NOMO-1 treated with DMSO at 0.1 percent for 48 hours (cell line): ENCODE measurements around the gene SLC2A4RG.

Experiments
- DNase-seq: peaks from one replicate; lab custom pipeline; 2025; ENCODE audit not compliant: unreplicated experiment; lab: John Stamatoyannopoulos, UW

SLC2A4RG gene

DNA sequence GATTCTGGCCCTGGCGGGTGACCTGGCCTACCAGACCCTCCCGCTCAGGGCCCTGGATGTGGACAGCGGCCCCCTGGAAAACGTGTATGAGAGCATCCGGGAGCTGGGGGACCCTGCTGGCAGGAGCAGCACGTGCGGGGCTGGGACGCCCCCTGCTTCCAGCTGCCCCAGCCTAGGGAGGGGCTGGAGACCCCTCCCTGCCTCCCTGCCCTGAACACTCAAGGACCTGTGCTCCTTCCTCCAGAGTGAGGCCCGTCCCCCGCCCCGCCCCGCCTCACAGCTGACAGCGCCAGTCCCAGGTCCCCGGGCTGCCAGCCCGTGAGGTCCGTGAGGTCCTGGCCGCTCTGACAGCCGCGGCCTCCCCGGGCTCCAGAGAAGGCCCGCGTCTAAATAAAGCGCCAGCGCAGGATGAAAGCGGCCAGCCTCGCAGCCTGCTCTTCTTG is 868 bp upstream of the SLC2A4RG start:
- peak; percentile 11 for DNase-seq

DNA sequence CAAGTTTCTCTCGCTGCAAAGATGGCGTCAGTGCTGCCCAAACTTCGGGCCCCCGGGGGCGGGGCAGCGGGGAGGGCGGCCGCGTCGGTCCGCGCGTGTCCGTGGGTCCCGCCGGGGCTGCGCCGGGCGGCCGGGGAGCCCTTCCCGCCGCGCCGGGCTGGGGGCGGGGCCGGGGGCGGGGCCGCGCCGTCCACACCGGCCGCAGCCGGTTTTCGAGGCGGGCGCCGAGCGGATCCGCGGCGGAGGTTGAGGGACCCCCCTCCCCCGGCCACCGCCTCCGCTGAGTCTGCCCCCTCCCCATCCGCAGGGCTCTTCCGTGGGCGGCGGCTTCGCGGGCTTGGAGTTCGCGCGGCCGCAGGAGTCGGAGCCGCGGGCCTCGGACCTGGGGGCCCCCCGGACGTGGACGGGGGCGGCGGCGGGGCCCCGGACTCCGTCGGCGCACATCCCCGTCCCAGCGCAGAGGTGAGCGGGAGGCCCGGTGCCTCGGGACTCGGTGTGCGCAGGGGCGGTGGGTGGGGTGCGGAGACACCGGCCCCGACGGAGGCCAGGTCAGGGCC is 572 bp downstream of the SLC2A4RG start:
- DNase-seq, result peak; percentile 18

DNA sequence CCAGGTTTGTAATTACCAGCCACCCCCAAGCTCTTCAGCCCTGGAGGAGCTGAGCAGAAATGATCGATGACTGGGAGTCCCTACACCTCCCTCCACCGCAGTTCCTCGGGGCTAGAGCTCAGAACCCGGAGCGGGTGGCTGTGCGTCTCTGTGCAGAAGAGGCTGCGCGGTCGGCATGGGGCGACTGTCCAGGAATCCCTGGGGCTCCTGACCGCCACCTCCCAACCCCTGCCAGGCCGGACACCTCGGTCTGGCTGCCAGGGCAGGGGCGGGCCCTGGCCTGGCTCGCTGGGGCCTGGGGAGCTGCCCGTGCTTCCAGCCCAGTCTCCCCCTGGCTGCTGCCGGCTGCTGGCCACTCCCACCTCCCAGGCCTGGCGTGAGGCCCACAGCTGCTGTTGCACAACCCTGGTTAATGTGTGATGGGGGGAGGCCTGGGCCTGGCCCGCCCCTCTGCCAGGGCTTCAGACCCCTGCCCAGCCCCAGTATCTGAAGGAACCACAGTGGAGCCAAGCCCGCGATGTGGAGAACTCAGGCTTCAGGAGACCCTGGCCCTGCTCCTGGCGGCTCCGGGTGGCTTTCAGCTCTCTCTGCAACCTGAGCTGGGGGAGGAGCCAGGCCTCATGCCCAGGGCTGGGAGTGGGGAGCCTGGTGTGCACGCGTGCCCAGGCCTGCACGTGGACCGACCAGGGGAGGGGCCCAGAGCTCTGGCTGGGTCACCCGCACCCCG is 1.2 kb downstream of the SLC2A4RG start:
- DNase-seq, result peak; percentile 77

DNA sequence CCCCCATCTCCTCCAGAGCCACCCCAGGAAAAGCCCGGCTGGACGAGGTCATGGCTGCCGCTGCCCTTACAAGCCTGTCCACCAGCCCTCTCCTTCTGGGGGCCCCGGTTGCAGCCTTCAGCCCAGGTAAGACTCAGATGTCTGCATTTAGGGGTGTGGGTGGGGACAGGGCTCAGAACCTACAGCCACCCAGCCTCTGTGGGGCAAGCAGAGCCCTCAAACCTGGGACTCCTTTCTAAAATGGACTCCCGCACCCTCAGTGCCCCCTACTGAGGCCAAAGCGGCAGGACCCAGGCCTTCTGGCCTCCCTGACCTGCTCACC is 1.7 kb downstream of the SLC2A4RG start:
- DNase-seq, result no peak

DNA sequence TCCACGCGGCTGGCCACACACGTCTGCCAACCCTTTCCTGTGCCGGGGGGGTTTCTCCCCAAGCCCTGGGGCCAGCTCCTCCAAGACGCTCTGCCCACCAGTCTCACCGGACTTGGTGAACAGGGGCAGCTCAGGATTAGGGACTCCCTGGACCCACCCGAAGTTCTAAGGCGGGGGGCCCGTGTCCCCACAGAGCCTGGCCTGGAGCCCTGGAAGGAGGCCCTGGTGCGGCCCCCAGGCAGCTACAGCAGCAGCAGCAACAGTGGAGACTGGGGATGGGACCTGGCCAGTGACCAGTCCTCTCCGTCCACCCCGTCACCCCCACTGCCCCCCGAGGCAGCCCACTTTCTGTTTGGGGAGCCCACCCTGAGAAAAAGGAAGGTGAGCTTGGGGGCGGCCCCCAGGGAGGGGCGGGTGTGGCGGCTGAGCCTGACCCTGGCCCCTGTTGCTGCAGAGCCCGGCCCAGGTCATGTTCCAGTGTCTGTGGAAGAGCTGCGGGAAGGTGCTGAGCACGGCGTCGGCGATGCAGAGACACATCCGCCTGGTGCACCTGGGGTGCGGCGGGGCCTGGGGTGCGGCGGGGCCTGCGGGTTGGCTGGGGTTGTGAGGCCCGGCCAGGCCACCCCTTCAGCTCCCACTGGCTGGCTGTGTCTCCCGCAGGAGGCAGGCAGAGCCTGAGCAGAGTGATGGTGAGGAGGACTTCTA is 2.3 kb downstream of the SLC2A4RG start:
- no peak for DNase-seq

DNA sequence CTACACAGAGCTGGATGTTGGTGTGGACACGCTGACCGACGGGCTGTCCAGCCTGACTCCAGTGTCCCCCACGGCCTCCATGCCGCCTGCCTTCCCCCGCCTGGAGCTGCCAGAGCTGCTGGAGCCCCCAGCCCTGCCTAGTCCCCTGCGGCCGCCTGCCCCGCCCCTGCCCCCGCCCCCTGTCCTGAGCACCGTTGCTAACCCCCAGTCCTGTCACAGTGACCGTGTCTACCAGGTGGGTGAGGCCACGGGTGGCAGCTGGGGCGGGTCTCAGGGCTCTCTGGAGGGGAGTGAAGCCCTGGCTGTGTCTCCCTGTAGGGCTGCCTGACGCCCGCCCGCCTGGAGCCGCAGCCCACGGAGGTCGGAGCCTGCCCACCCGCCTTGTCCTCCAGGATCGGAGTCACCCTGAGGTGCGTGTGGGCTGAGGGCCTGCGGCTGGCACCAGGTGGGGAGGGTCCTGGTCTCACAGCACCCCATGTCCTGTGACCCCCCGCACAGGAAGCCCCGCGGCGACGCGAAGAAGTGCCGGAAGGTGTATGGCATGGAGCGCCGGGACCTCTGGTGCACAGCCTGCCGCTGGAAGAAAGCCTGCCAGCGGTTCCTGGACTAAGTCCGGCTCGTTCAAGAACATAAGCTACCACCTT is 2.9 kb downstream of the SLC2A4RG start:
- DNase-seq, result no peak

DNA sequence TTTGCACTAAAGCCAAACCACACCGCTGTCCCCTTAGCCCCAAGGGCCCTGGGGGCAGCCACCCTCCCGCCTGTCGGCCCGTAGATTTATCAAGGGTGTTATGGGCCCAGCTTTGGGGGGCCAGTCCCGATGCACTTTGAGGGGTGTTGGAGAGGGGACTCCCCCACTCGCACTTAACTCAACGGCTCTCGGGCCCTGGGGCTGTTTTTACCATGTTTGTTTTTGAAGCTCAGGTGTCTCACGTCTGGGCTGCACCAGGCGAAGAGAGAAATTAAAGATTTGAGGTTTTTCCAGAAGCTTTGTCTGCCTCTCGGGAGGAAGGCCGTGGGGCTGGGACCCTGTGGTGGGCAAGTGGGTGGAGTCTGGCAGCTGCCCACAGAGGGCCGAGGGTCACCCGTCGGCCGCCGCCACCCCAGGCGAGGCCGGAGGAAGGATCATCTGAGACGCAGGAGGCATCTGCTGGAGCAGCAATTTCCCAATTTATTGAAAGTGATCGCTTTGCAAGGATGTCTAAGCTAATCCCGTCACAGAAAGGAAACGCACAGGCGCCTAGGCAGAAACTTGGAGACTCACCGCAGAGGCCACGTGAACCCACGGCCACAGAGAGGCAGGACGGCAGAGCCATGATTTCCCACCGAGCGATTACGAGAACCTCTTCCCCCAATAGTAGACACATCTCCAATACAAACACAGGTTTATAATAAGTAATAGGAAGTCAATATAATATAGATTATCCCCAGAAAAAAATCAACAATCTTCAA is 3.8 kb downstream of the SLC2A4RG start:
- no peak for DNase-seq

DNA sequence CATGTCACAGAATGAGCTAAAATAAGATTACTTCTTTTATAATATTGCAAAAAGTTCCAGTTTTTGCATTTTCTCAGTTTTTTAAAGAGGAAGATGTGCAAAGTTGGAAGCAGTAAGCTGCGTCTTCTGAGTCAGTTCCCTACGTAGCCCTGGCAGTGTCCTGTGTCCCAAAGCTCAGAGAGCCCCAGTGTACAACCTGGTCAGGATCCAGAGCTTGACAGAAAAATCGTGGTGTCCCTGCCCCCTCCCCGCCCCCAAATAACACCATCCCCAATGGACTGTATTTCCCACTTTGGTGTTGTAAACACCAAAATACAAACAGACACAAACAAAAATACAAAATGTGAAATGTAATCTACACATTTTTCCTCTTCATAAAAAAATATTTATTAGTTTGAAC is 4.6 kb downstream of the SLC2A4RG start:
- DNase-seq, result no peak

DNA sequence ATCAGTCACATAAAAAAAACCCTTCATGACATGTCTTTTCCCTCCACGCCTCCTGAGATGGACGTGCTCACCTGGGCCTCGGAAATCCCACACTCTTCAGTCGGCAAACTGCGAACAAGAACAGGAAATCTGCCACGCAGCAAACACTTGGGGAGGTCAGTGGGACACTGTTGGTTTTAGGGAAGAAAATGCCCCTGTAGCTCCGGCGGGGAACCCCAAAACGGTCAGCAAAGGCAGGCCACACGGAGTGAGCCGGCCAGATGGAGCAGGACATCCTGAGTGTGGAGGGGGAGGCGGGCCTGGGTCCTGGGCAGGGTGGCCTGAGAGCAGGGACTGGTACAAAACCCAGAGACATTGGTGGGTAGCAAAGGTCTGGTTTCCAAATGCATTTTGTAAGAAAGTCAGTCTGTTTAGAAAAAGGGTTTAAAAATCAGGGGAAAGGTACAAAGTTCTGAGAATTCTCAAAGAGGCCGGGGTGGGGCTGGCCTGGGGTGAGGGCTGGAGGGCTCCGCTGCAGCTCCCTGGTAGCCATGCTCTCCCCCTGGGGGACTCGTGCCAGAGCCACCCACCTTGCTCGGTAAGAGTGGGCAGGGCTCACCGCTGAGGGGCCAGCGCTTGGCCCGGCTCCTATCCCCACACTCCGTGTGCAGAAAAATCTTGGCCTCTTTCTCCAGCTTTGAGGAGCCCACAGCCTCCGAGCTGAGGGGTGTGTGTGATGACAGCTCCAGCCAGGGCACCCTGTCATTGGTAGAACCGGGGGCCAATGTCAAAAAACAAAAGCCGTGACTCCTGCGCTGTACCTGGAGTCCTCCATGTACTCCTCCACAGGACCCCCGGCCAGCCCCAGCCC is 5.2 kb downstream of the SLC2A4RG start:
- no peak for DNase-seq

DNA sequence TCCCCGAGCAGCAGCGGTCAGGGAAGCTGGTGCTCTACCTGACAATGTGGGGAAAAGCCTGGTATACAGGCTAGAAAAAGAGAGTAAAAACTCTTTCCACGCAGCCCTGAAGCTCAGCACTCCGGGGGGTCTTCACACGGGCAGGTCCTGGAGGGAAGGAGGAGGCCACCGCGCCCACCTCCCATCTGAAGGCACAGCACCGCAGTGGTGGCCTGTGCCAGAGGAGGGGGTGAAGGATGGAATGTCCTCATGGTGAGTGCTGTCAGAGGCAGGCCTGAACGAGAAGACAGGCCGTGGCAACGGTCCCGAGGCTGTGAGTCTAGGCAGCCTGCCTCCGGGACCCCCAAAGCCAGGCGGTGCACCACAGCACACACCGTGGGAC is 5.8 kb downstream of the SLC2A4RG start:
- DNase-seq, result no peak

DNA sequence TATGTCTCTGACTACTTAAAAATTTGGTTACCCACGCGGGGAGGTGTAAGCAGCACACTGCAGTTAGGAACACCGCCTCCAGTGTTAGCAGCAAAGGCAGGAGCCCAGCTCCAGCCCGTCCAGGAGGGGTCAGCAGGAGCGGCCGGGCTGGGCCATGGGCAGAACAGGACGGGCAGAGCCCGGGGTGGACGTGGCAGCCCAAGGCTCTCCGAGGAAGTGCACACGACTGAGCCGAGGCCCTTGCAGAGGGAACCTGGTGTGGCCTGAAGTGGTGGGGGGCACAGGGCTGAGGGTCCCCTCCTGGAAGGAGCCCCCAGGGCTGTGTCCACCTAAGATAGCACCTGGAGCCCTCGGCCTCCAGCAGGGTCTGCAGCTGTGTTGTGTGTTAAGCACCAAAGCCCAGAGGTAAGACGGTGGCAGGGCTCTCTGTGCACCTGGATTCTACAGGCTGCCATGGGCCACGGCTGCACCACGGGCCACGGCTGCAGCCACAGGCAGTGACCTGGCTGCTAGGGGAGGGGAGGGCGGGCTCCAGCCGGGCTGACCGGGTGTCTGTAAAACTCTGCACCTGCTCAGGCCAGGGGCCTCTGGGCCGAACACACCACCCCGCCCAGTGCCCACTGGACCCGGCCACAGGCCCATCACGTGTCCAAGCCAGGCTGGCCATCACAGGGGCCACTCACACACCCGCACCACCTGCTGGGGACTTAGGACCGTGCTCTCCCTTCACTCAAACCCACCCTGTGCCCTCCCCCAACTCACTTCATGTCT is 6.6 kb downstream of the SLC2A4RG start:
- no peak for DNase-seq

DNA sequence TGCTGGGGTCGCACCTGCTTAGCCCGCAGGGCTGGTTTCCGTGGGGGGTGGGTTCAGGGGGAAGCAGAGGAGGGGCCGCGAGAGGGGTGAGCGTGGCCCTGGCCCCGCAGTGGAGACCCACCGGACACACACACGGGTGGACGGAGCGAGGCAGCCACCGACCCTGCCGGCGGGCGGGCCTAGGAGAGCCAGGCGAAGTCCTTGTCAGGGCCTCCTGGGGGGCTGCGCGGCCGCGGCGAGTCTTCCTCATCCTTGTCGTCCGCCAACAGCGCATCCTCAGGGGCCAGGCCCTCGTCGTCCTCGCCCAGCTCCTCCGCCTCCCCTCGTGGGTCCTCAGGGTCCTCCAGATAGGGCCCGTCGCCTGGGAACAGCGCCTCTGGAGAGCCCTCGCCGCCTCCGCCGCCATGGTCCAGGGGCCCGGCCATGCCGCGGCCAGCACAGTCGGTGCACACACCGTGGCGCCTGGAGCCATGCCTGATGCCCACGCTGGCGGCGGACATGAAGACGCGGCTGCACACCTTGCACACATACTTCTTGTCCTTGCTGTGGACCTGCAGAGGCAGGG is 7.3 kb downstream of the SLC2A4RG start:
- no peak for DNase-seq

DNA sequence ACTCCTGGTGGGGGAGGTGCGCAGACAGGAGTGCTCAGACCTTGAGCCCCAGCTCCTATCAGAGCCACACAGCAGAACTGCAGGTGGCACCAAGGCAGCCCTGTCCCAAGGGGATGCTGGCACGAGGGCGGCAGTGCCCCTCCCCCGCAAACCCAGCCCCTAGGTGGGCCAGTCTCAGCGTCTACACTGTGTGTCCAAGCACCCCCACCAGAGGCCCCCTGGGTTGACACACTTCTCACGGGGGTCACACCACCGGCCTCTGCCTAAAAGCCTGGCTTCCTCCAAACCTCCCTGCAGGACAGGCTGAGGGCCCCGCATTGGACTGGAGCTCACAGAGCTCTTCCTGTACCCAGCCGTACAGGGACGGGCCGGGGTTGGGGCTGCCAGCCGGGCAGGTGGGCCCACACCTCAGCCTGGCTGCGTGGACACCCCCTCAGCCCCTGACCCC is 8.1 kb downstream of the SLC2A4RG start:
- DNase-seq, result no peak

DNA sequence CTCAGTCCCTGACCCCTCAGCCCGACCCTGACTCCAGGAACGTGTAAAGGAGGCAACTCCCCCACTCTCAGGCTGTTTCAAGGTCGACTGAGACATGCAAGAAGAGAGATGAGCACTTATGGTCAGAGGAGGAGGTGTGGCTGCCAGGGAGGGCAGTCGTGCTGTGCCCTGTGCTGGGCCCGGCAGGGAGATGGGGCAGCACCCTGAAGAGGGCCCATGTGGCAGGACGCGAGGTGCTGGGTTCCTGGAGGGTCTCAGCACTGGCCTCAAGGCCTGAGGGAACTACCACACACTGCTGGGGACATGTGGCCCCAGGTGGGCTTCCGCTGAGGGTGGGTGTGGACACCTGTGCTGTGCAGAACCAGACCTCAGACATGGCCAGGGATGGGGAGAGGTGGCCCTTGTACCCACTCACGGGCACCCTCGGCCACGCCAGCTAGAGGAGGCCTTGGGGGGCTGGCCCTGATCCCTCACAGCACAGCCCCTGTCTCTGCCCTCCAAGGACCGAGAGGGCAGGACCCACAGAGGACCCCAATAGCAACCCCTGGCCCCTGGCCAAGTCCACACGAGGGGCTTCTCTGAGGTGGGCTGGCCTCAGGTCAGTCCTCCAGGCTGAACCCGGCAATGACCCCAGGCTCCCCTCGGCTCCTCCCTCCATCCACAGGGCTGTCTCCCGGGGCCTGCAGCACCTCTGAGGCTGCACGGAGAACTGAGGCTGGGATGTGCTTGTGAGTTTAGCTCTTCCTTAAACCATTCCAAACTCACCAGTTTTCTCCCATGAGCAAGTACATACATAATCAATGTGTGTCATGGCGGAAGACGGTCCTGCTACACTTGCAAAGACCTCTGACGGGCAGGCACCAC is 8.7 kb downstream of the SLC2A4RG start:
- no peak for DNase-seq

DNA sequence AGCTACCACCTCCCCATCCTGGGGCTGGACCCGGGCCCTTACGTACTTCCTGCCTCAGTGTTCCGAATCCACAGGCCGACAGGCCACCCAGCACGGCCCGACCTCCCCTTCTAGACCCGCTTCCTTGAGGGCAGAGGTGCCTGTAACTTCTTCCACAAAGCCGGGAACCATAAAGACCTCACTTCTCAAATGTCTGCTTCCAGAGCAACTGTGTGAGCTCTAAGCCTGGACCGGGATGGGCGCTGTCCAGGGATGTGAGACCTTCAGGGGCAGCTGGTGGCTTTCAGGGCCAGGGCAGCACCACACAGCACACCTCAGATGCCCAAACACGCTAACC is 9.3 kb downstream of the SLC2A4RG start:
- no peak for DNase-seq

DNA sequence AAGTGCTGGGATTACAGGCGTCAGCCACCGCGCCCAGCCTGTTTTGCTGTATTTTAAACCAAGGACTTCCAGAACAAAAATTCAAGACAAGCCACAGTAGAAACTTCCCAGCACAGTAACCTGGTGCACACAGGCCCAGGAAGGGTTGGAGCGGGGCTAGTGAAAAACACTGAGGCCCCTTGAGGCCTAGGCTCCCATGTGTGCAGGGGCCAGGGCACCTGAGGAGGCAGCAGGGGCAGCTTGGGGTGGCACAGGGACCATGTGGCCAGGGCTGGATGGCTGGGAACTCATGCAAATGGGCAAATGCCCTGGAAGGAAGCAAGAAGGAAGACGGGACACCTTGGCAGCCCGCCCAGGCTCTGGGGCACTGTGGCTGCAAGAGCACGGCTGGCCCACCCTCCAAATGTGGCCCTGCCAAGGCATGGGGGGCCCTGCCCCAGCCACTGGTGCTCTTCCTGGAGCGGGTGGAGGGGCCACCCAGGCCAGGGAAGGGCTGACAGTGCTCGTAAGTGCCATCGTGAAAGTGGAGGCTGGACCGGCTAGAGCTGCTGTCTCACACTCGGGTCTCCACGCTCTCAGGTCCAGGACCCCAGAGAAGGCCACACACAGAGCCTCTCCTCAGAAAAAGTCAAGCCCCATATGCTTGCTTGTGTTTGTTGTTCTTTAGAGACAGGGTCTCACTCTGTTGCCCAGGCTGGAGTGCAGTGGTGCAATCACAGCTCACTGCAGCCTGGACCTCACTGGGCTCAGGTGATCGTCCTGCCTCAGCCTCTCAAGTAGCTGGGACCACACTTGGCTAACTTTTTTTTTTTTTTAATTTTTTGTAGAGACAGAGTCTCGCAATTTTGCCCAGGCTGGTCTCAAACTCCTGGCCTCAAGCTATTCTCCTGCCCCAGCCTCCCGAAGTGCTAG is 10.3 kb downstream of the SLC2A4RG start:
- no peak for DNase-seq

DNA sequence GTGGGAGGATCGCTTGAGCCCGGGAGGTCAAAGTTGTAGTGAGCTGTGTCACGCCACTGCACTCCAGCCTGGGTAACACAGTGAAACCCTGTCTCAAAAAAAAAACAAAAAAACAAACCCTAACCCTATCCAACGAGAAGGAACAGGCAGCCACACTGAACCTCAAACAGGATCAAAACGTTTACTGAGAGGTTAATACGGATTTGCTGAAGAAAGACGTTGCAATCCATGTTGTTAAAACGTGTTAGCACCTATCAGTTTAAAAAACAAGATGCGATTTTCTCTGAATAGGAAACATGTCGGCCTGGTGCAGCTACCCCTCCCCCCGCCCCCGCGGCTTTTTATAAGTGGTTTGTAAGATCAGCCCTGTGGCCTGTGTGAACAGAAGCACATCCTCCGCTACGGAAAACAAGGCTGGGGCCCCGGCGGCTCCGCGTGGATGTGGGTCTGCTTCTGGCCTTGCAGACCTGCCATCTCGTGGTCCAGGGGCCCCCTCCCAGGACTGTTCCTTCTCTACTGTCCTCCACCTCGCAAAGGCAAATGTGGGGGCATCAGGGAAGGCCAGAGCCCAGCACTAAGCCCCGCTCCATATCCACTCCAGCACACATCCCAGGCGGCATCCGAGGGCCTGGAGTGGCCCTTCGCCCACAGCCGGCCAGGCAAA is 11.4 kb downstream of the SLC2A4RG start:
- DNase-seq, result no peak
